GM21367 (cell line): ENCODE results near the gene DNM3.

Source experiments
- ATAC-seq: cut with Tn5 transposase; IDR thresholded peaks from one replicate; pipeline ENCODE4 v1.9.1; 2021; ENCODE audit not compliant: unreplicated experiment

Gene DNM3

DNA sequence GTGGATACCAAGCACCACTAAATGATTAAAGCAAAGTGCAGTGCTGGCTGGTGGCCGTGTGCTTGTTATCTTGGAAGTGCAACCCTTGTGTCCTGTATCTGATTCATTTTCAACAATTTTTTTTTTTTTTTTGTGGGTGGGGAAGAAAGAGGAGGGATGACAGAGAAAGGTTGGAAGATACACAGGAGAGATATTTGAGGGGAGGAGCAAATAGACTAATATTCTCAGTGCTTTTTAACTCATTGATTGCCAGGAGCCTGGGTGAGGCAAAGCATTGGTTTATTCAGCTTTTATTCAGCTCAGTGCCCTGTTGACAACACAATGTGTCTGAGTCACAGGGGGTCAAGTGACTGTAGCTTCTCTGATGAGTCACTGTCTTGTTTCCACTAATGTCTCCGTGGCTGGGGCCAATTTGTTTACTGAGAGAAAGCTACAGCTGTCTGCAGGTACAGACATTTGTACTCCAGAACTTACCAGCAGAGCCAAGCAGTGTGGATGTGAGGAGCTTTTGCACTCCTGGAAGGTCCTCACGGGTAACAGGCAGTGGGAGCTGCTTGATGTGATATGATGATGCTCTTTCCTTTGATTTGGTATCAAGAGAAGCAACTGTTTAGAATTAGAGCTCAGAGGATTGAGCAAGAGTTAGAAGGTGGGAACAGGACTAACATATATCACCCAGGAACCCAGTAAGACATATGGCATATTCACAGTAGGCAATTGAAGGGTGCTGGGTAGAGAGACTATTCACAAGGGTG, 23.6 kb upstream of the DNM3 start:
- peak; percentile 73 for ATAC-seq

DNA sequence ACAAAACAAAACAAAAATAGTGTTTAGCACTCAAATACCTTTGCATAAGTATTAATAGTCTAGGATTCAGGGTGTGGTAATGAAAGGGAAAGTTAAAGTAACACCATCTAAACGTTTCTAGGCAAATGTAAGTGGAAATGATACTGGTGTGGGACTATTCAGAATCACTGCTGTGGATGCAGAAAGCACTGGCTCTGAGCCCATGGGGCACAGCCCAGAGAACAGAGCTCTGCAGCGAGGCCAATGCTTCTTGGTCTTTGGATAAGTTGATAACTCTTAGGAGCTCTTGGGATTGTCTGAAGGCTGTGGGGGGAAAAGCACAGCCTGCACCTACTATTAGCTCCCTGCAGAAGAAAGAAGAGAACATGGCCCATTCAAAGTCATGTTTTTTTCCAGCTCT, 21.4 kb upstream of the DNM3 start:
- no peak for ATAC-seq

DNA sequence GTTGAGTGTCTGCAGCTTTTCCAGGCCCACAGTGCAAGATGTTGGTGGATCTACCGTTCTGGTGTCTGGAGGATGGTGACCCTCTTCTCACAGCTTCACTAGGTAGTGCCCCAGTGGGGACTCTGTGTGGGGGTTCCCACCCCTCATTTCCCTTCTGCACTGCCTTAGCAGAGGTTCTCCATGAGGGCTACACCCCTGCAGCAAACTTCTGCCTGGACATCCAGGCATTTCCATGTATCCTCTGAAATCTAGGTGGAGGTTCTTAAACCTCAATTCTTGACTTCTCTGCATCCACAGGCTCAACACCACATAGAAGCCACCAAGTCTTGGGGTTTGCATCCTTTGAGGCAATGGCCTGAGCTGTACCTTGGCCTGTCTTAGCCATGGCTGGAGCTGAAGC, 14.3 kb upstream of the DNM3 start:
- no peak for ATAC-seq

DNA sequence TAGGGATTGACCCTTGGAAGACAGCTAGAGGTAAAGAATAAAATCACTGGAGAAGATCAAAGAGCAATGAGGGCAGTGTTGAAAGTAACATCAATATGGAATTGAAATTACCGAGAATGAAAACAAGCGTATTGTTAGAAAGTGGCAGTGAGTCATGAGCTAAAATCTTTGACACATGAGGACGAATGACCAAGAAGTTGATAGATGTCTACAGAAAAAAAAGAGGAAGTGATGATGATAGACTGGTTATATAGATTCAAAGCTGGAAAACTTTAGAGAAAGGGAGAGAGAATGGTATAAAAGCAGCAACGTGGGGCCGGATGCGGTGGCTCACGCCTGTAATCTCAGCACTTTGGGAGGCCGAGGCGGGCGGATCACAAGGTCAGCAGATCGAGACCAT, 12.5 kb upstream of the DNM3 start:
- no peak for ATAC-seq

DNA sequence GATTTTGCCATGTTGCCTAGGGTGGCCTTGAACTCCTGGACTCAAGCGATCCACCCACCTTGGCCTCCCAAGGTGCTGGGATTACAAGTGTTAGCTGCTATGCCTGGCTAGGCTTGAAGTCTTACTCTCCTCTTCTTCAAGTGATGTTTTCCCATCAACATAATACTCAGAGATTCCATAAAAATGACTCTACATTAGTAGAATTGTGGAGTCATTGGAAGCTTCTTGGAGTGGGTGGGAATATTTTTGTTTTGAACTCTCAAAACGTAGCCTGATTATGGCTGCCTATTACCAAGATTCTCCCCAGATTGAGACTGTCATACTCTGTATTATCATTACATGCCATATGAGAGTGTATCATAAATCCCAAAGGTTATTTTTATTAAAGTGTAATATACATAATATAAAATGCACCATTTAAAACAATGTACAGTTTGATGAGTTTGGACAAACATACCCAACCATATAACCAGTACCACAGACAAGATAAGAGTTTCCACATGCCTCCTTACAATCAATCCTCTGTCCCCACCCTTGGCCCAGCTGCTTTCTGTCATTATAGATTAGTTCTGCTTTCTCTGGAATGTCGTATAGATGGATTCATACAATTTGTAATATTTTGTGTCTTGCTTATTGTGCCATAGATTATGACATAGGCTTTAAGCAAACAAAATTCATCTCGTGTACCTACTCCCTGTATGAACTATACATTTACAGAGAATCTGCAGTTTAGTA, 8.0 kb upstream of the DNM3 start:
- ATAC-seq = no peak

DNA sequence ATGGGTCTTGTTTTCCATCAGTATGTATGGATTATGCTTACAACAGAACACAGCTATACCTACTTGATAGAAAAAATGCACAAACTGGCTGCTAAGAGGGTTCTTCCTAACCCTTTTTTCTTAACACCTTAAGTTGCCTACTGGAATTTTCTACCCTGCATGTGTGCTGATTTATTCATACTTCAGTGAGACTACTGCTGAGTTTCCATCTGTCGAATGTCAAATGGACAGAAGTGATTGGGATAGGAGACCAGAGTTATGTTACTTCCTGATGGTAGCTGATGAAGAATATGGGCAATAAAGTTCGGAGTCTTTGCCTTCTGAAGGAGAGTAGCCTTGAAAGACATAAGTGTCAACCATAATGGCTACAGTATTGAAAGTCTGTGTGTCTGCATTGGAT, 6.5 kb upstream of the DNM3 start:
- ATAC-seq = no peak

DNA sequence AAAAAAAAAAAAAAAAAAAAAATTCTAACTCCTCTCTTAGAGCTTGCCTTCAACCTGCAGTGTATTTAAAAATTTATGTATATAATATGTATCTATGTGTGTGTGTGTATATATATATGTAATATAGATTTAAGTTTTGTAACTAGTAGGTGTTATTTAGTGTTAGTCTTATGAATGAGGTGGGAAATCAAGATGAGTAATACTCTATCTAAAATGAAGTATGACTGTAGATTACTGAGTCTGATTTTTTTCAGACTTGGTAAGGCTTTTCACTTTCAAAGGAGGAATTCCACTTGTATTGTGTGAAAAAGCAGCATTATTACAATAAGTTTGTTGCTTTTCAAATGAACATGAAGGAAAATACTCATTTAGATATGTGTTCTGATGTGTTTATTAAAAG, 5.4 kb upstream of the DNM3 start:
- no peak for ATAC-seq

DNA sequence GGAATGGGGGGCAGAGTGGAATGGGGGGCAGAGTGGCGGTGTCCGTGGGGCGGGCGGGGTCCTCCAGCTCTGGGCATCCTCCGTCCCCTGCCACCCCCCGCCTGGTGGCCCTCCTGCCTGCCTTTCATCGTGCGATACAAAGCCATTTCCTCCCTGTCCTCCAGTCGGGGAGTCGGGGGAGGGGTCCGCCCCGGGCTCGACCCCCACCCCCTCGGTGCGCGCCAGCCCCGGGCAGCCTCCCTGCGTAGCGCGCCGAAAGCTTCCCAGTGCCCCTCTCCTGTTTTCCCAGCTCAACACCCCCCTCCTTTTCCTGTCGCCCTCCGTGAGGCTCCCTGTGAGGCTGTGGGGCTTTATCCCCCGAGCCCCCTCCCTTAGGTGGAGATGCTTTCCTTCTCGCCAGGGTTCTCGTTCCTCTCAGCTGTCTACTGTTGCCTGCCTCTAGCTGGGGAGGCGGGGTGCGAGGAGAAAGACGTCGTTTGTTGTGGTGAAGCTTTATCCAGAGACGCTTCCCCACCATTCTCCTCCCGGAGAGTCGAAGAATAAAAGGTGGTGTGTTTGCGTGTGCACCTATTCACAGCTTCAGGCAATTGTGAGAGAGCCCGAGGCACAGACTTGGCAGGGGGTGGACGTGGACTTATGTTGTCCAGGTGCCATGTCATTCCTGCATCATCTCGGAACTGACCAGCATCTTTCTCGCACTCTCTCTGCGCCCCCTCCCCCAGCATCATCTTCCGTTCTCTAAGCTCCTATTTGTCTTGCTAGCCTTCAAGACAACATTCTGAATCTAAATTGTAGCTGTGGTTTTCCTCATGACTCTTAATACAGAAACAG, 848 bp downstream of the DNM3 start:
- no peak for ATAC-seq

DNA sequence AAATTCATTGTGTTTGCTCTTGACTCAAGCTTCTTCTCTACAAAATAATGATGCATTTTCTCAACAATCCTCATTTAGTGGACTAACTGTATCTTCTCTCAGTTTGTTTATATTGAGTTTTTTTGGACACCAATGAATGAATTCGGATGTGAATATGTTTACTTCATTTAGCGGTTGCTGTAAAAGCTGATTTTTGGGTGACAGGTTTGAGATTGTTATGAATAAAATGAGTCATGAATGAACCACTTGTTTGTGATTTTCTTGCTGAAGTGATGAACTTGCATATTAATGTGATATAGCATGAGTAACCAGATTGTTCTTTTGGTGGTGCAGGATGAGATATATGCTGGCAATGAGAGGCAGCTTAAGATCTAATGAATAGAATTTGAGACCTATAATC, 3.1 kb downstream of the DNM3 start:
- ATAC-seq = no peak

DNA sequence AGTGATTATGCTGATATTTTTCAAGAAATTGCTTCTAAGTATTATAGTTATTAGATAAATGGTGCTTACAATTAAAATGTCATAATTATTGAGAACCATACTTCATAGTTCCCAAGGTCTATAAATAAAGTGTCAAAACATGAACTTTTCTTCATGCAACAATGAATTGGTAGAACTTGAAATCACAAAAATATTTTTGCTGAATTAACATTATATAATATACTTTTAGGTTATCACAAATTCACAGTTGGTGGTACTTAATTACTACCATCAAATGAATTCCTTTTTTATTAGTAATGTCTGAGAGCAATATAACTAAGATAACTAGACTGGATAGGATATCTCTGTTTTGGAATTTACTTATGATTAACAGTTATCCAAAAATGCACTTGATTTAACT, 4.7 kb downstream of the DNM3 start:
- ATAC-seq = no peak

DNA sequence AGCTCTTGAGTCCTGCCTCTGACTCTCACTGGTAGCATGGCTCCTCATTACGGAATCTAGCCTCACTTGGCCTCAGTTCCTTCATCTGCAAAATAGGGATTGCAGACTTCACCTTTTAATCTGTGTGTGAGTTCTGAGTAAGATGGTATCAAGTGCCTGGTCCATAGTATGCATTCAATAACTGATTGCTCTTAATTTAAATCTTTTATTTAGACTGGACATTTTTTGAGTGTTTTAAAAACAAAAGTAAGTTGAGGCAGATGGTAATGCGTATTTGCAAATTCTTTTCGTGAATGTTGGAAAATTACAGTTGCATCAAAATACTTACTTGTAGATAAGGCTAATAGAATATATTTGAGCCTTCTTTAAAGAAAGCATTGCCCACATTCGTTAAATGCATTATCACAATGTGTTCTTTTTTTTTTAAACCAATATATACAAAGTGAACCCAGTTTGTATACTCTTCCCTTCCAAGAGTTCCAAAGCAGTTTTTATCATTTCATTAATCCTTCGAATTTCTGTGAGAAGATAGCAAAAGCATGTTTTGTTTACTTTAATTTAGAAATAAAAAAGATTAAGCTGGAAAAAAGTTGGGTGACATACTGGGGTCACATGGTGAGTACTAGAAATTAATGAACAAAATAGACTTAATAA, 8.1 kb downstream of the DNM3 start:
- ATAC-seq = no peak

DNA sequence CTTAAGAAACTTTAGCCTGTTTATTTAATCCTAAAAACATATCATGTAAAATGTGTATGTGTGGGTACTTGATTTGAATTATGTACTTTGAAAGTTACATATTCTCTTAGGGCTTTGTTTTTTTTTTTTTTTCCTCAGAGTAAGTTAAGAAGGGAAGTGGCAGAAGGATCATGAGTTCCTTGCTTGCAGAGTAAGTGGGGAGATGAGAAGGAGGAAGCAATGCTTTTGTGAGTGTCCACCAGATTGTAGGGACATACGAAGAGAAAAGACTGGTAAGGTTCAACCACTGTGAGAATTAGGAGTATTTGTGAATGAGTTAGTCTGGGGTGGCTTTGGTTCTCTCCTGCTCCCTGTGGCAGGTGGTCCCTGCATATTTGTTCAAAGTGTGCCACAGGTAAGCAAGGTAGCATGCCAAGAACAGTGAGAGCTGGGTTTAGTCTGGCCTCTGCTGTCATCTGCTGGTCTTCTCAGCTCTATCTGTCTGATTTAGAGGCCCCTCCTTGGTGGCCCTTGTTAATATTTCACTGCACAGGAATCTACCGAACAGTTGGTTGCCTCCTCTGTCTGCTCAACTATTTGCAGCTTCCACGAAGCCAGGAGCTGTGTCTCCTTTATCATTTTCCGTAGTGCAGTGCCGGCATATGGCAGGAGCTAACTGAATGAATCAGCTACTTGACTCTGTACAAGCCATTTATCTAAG, 9.5 kb downstream of the DNM3 start:
- ATAC-seq = no peak

DNA sequence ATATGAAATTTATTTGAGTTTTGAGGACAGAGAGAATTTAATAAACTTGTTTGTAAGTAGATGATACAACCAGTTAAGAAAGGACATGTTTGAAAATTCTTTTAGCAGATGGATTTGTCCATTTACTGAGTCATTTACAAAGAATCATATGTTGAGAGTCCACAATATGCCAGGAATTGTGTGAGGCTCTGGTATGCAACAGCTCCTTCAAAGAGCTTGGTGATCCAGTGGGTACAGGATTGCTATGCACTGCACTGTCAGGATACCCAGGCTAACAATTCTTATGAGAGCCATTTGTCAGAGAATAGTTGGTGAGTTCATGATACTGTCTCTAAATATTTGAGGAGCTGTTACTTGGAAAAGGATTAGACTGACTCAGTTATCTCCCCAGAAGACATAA, 11.0 kb downstream of the DNM3 start:
- ATAC-seq = no peak

DNA sequence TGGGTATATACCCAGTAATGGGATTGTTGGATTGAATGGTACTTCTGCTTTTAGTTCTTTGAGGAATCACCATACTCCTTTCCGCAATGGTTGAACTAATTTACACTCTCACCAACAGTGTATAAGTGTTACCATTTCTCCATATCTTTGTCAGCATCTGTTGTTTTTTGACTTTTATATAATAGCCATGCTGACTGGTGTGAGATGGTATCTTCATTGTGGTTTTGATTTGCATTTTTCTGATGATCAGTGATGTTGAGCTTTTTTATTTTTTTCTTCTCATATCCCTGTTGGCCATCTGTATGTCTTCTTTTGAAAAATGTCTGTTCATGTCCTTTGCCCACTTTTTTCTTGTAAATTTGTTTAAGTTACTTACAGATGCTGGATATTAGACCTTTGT, 14.1 kb downstream of the DNM3 start:
- ATAC-seq = no peak

DNA sequence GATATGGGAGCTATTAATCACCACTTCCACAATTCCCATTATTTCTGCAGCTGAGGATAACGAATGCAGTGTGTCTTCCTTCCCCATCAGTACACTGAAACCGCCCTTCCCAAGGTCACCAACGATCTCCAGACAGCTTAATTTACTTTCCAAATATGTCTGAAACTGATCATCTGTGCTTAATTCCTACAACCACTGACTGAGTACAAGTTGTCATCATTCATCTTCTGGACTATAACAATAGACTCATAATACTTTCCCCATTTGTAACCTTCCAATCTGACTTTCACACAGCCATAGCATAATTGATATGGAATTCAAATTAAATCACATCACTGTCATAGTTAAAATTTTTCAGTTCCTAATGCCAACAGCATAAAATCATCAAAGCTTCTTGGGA, 17.4 kb downstream of the DNM3 start:
- no peak for ATAC-seq

DNA sequence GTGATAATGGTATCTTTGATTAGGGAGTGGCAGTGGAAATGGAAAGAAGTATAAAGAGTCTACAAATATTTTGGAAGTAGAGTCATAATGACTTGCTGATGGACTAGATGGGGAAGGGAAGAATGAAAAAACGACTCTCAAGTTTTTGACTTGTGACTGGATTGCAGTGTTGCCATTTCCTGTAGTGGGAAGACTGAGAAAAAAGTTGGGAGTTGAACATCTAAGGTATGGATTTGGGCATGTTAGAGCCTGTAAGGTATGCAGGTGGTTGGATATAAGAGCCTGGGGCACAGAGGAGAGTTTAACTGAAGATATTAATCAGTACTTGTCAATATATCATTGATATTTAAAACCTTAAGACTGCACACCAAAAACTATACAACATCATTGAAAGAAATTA, 19.4 kb downstream of the DNM3 start:
- ATAC-seq = no peak

DNA sequence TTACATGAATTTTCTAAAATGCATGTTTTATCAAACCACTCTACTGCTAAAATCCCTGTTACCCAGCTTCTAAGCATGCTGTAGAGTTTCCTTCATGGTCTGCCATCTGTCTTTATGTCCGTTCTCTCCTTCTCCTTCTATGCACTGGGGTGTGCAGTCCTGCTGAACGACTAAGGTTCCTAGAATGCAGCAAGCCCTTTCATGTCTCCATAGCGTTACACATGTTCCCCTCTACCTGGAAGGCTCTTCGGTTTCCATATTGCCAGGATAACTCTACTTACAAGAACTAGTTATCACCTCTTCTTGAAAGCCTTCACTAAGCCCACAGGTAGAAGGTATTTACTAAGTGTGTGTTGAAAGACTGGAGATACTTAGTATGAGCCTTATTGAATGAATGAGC, 22.2 kb downstream of the DNM3 start:
- ATAC-seq = no peak

DNA sequence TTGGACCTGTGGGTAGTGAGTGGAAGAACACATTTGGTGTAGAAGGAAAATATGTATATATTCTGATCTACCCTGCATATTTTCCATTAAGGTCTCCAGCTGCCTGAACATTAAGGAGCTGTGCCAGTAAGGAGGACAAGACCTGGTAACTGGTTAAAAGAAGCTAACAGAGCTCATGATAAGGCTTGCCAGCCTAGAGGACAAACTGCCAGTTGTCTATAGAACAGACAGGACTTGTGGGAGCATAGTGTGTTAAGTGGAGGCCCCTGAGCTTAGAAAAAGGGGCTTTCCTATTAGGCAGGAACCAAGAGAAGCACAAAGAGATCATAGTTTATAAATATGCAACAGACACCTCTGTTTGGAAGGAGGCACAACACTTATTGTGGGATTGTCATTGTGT, 23.0 kb downstream of the DNM3 start:
- ATAC-seq = no peak

DNA sequence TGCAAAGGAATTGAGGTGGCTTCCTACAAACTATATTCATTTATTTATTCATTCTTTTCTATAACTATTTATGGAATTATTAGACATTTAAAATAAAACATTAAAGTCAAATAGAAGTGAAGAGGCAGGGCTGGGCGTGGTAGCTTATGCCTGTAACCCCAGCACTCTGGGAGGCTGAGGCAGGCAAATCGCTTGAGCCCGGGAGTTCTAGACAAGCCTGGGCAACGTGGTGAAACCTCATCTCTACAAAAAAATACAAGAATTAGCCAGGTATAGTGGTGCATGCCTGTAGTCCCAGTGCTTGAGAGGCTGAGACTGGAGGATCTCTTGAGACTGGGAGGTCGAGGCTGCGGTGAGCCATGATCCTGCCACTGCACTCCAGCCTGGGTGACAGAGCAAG, 23.8 kb downstream of the DNM3 start:
- no peak for ATAC-seq

DNA sequence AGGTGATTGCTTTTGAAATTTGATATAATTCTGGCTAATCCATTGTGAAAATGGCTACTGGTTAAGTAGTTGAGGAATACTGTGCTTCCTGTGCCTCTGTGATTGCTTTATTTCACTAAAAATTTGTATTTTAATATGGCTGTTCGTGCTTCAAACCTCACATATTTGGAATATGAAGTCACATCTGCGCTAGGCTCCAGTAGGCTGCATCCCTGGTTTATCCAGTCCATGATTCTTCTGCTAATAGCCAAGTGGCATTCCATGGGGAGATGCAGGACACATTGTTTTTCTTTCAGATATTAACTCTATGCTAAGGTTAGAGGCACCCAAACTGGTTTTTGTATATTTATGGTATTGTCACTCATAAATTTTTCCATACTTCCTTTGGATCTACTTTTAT, 25.9 kb downstream of the DNM3 start:
- ATAC-seq = no peak
